Gastrocnemius medialis (tissue), 4 donors: Measurements from ENCODE around the gene GOLT1B. TPM values are rescaled to one million over a fixed set of nuclear protein-coding genes. Genes with fewer than 3 reads are reported as not detected.

Experiments
- ATAC-seq, 2 donors: fragments of 150-250 bp; one replicate each; pipeline ENCODE4 v1.9.1; 2016
- DNase-seq, 2 donors: peaks; one replicate each; pipeline ENCODE4 v3.0.0-alpha.2; 2019
- H3K27ac ChIP-seq, 4 donors: fragments of 200-600 bp; sonication (generic); 1 replicate in 1 of 4; 2 replicates in 3 of 4; pipeline ENCODE4 v1.5.1; 2016 to 2018; ENCODE audit warnings: mild to moderate bottlenecking in 2 of 4, moderate library complexity in 1 of 4
- H3K27me3 ChIP-seq, 3 donors: fragments of 200-600 bp; sonication (generic) in 2 of 3; 1 replicate in 1 of 3; 2 replicates in 2 of 3; pipeline versions ENCODE4 v1.5.1 to v1.6.0; 2016 to 2019; ENCODE audit warnings: mild to moderate bottlenecking in 1 of 3, moderate library complexity in 1 of 3
- H3K36me3 ChIP-seq, 2 donors: fragments of 200-600 bp; sonication (generic) in 1 of 2; one replicate each; pipeline ENCODE4 v1.5.1; 2017 to 2018
- H3K4me1 ChIP-seq, 2 donors: fragments of 200-600 bp; sonication (generic) in 1 of 2; one replicate each; pipeline ENCODE4 v1.5.1; 2016 to 2017; ENCODE audit warnings: mild to moderate bottlenecking in 2 of 2
- H3K4me3 ChIP-seq, 4 donors: fragments of 200-600 bp; sonication (generic) in 3 of 4; 1 replicate in 1 of 4; 2 replicates in 3 of 4; pipeline ENCODE4 v1.5.1; 2016 to 2019; ENCODE audit warnings: mild to moderate bottlenecking in 2 of 4
- H3K9me3 ChIP-seq, 3 donors: fragments of 200-600 bp; sonication (generic) in 2 of 3; 1 replicate in 1 of 3; 2 replicates in 2 of 3; pipeline ENCODE4 v1.5.1; 2016 to 2019
- POLR2A ChIP-seq, 2 donors: fragments of 450-650 bp; IDR thresholded peaks; one replicate each; pipeline ENCODE4 v1.6.1; 2017; ENCODE audit warnings: antibody characterized with exemption in 2 of 2, mild to moderate bottlenecking in 2 of 2, moderate library complexity in 2 of 2
- in situ Hi-C, 4 donors: fragments of 200-750 bp; cut with MboI; loops; one replicate each; pipeline versions ENCODE4 v1.15.0 to v1.8.0; 2017; ENCODE audit warnings: low sequenced_read_pairs in 4 of 4
- intact Hi-C: fragments of 100-400 bp; cut with DNase I; formaldehyde crosslinking; loops from one replicate; pipeline ENCODE4 v1.15.1; 2023; ENCODE audit warnings: low total_unique reads
- total RNA-seq, 4 donors: library from RNA; depleted of rRNA; stranded (reverse); fragments of >200 nt; gene quantifications; one replicate each; pipeline versions ENCODE4 v1.1.0 to v1.2.3, GENCODE V29; 2016
- TF ChIP-seq, protein P1 (sequence below), 5 experiments: fragments of 450-650 bp in 3 of 5; fragments of 200-600 bp in 2 of 5; sonication (generic) in 2 of 5; IDR thresholded peaks in 4 of 5; conservative IDR thresholded peaks in 1 of 5; 1 replicate in 4 of 5; 2 replicates in 1 of 5; pipeline ENCODE4 v1.5.1; 2016 to 2019; ENCODE audit warnings: antibody characterized with exemption in 5 of 5, mild to moderate bottlenecking in 3 of 5, moderate library complexity in 3 of 5

Gene GOLT1B
- total RNA-seq, 4 donors from 2014 or later = 14.7 to 34.3 (median 27.0) TPM

DNA sequence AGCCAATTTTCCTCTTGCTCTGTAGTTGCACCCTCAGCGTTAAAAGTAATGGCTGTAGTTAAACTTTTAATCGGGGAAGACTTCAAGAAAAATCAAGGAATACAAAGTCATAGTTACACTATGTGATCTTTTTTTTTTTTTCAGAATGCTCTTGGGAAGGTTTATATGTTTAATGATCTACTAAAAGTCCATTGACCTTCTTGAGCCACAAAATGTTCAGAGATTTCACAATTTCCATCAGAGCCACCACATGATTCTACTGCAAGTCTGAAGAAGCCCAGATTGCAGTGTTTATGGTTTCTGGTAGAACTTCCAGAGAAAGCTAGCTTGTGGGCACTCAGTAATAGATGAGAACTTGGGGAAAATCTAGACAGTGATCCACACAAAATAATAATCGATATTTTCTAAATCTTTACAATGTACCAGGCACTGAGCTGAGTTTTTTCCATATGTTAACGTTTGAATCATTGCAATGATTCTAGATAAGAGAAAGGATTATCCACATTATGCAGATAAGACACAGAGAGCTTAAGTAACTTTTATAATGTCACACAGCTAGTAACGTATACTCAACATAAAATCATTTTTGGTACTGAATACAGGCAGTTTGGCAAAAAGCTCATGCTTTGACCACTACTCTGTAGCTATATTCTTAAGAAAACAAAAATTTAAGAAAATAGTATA is 64.8 kb downstream of the GOLT1B start:
- intact Hi-C loops = no loop called here
- Histone ChIP-seq H3K4me1 (no peaks in the 10 kb centered on the region), H3K4me3 (no peak overlapping the region), H3K27ac (no peak overlapping the region), H3K36me3 (no peaks in the 10 kb centered on the region), H3K27me3 (no peaks in the 10 kb centered on the region), H3K9me3 (no peaks in the 10 kb centered on the region)
- DNase-seq (no peak), ATAC-seq (no peak)
- TF ChIP-seq POLR2A (IDR thresholded peaks at IDR 0.05) = no peak
- TF ChIP-seq, protein P1, sequence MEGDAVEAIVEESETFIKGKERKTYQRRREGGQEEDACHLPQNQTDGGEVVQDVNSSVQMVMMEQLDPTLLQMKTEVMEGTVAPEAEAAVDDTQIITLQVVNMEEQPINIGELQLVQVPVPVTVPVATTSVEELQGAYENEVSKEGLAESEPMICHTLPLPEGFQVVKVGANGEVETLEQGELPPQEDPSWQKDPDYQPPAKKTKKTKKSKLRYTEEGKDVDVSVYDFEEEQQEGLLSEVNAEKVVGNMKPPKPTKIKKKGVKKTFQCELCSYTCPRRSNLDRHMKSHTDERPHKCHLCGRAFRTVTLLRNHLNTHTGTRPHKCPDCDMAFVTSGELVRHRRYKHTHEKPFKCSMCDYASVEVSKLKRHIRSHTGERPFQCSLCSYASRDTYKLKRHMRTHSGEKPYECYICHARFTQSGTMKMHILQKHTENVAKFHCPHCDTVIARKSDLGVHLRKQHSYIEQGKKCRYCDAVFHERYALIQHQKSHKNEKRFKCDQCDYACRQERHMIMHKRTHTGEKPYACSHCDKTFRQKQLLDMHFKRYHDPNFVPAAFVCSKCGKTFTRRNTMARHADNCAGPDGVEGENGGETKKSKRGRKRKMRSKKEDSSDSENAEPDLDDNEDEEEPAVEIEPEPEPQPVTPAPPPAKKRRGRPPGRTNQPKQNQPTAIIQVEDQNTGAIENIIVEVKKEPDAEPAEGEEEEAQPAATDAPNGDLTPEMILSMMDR (IDR thresholded peaks at IDR 0.05 in 4 of 5, conservative IDR thresholded peaks at IDR 0.05 in 1 of 5) = no peak
- in situ Hi-C loops = no loop called here

DNA sequence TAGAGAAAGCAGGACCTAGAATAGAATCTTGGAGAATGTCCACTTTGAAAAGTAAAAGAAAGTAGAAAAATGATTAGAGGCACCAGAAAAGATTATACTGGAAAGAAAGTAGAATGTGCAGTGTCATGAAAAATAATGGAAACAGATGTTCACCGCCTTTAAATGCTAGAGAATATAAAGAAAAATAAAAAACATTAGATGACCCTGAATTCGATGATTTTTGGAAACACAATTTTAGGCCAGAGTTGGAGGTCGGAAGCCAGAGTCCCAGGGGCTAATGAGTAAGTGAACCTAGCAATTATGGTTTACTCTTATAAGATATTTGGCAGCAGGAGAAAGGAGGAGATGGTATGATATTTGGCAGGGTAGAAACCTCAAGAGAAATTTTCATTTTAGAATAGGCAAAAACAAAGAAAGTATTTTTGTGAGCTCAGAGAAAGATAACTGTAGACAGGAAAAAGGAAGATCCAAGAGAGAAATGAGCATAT is 65.4 kb downstream of the GOLT1B start:
- Histone ChIP-seq H3K9me3 (no peaks in the 10 kb centered on the region), H3K4me1 (no peaks in the 10 kb centered on the region), H3K27ac (no peak overlapping the region), H3K27me3 (no peaks in the 10 kb centered on the region), H3K36me3 (no peaks in the 10 kb centered on the region), H3K4me3 (no peak overlapping the region)
- no peak for TF ChIP-seq POLR2A (IDR thresholded peaks at IDR 0.05)
- TF ChIP-seq, protein P1 (IDR thresholded peaks at IDR 0.05 in 4 of 5, conservative IDR thresholded peaks at IDR 0.05 in 1 of 5) = no peak
- ATAC-seq (no peak), DNase-seq (no peak)
- intact Hi-C loops (no loop called here), in situ Hi-C loops (no loop called here)

Other genes with a start within 250 kb of the GOLT1B start
- gene SLCO1A2, start 166.9 kb upstream of the GOLT1B start, total RNA-seq = not detected
- not detected for gene IAPP, start 128.9 kb upstream of the GOLT1B start, total RNA-seq
- 10 to 100 TPM; 19.7 to 23.3 (median 22.1) TPM for gene PYROXD1, start 64.1 kb upstream of the GOLT1B start, total RNA-seq
- 10 to 100 TPM; 14.0 to 32.5 (median 22.3) TPM for gene RECQL, start 154 bp upstream of the GOLT1B start, total RNA-seq
- gene SPX, start 24.5 kb downstream of the GOLT1B start, total RNA-seq = 1 to 10 TPM in 2 of 4 donors, under 1 TPM in 1, not detected in 1; 0.73 to 3.1 (median 2.4) TPM
- under 1 TPM in 1 of 4 donors, not detected in 3; 0.11 TPM for gene GYS2, start 103.1 kb downstream of the GOLT1B start, total RNA-seq
- gene LDHB, start 156.1 kb downstream of the GOLT1B start, total RNA-seq = 100 to 1,000 TPM in 2 of 4 donors, 10 to 100 TPM in 2; 76.4 to 229 (median 125) TPM